HS-5 (cell line): Measurements from ENCODE around the gene KLF13.

Experiments
- DNase-seq: peaks from one replicate; pipeline ENCODE4 v3.0.0-alpha.2; 2012; ENCODE audit warnings: low read depth

Gene KLF13

DNA sequence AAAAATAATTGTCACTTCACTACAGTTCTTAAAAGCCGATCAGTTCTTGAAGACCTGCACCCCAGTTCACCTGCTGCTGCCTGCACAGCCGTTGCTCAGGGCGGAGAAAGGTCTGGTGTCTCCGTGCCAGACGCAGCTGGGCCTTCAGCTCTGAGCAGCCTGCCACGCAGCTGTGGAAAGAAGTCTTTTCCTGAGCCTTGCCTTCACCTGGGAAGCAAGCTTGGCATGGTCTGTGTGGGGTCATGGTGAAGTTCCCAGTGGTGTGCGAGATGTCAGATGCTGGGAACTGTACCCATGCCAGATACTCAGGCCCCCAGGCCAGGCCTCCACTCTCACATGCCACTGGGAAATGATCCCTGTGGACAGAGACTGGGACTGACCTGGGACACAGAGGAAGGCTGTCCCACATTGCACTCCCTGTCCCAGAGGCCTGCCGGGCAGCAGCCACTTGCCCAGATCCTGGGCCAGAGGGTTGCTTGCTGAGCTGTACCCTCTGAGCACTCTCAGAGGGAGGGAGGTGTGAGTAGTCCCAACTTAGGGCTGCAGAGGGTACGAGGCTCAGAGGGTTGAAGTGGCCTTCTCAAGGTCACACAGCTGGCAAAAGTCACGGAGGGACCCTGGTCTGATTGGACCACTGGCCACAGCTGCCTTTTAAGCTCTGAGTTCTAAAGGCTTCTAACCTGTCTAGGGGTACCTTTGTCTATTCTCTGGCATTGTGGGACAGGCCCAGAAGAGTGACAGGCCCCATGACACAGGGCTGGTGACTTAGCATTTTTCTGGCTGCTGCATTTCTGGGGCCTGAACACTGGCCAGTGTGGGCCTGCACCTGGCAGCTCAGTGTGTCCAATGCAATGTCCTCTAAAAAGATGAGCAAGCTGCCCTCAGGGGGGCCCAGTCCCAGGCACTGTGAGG lies 55.4 kb downstream of the KLF13 start:
- DNase-seq: no peak

DNA sequence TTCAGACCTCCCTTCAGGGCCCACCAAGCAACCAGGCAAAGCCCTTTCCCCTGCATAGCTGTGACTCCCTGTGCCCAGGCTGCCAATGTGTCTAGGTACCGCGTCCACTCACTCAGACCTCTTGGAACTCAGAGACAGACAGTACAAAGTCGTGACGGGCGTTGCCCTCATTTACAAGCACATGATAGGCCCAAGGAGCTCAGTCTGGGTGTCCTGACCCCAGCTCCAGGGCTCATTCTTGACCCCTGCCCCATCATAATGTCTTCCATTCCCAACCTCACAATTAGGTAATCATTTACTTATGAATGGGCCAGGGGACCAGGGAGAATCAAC lies 56.0 kb downstream of the KLF13 start:
- no peak for DNase-seq

DNA sequence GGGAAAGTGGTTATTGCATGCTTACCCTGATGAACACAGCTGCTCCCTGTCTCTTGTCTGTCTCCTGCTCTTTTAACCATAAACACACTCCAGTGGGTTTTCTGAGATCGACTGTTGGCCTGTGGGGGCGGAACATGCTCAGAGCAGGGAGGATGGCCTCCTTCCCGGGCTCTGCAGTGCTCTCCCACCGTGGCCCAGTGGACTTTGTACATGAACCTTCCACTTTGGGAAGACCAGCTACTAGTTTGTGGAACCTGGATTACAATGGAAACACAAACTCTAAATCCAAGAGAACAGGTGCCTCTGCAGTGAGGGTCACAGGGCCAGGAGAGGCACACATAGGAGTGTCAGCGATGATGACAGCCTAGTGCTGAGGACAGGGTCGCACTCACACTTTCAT lies 56.5 kb downstream of the KLF13 start:
- no peak for DNase-seq

DNA sequence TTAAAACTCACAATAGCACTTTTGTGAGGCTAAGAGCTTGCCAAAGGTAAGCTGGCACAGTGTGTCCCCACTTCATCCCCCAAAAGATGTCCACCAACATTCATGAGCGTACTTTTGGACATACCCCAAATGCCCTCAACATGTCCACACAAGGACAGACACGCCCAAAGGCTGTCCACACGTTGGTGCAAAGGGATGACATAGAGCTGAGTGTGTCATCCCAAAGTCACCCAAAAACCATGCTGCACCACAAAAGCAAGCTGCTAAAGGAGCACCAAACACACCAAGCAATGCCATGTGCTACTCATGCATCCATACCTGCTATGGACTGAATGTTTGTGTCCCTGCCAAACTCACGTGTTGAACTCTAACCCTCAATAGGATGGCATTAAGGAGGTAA lies 57.9 kb downstream of the KLF13 start:
- no peak for DNase-seq

DNA sequence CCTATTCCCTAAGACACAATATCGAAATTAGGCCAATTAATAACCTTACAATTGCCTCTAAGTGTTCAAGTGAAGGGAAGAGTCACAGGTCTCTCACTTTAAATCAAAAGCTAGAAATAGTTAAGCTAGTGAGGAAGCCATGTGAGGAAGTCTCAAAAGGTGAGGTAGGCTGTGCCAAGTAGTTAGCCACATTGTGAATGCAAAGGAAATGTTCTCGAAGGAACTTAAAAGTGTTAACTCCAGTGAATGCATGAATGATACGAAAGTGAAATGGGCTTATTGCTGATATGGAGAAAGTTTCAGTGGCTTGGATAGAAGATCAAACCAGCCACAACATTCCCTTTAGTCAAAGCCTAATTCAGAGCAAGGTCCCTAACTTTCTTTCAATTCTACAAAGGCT lies 59.1 kb downstream of the KLF13 start:
- no peak for DNase-seq

DNA sequence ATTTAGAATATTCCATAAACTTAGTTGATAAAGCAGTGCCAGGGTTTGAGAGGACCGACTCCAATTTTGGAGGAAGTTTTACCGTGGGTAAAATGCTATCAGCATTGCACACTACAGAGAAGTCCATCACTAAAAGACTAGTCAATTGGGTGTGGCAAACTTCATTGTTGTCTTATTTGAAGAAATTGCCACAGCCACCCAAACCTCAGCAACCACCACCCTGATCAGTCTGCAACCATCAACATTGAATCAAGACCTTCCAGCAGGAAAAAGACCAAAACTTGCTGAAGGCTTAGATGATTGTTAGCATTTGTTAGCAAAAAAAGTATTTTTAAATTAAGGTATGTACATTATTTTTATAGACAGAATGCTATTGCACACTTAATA lies 60.5 kb downstream of the KLF13 start:
- no peak for DNase-seq

DNA sequence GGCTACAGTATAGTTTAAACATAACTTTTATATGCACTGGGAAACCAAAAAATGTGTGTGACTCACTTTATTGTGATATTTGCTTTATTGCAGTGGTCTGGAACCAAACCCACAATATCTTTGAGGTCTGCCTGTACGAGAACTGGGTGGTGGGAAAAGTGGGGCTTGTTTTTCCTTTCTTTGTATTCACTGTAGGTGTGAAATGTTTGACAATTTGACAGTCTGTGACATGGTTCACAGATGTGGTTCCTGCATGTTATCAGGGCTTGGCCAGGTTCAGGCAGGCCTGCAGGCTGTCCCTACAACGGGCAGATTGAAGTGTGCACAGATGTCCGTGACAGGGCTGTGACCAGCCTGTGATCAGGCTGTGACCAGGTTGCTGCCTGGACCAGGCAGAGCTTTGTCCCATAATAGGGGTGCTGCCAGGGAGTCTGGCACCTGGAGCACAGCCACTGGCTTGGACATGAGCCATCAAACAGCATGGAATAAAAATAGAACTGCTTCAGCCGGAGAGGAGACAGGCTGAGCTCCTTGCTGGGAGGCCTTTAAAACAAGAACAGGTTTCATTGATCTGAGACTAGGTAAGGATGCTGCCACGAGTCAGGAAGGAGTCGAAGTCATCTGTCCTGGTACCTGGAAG lies 61.0 kb downstream of the KLF13 start:
- no peak for DNase-seq

DNA sequence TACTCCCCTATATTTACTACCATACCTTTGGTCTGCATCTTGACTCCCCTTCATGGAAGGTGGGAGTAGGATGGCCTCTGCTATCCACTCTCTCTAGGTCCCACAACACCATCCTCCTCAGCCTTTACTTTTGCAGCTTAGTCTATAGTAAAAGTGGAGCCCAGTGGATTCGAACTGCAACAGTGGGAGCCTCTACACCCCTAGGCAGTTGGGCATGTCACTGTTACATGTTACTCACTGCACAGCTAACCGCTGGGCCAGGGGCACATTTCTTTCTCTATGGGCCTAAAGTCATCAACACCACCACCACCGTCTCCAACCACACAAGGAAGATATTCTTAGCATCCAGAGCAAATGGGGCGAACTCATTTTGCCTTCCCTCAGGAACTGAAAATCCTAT lies 62.9 kb downstream of the KLF13 start:
- no peak for DNase-seq

DNA sequence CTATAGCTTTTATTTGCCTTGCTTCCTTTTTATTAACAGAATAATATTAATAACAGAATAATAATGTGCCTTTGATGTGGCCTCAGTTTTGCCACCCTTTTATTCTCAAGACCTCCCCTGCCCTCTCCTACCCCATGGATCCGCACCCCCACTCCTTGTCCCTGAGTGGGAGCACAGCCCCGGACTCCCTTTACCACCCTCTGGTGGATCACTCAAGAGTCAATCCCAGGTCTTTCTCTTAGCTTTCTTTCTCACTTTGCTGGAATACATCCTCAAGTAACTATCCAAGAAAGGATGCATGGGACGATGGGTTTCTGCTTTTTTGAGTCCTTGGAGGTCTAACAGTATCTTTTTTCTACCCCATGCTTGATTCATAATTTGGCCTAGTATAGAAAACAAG lies 63.4 kb downstream of the KLF13 start:
- no peak for DNase-seq

DNA sequence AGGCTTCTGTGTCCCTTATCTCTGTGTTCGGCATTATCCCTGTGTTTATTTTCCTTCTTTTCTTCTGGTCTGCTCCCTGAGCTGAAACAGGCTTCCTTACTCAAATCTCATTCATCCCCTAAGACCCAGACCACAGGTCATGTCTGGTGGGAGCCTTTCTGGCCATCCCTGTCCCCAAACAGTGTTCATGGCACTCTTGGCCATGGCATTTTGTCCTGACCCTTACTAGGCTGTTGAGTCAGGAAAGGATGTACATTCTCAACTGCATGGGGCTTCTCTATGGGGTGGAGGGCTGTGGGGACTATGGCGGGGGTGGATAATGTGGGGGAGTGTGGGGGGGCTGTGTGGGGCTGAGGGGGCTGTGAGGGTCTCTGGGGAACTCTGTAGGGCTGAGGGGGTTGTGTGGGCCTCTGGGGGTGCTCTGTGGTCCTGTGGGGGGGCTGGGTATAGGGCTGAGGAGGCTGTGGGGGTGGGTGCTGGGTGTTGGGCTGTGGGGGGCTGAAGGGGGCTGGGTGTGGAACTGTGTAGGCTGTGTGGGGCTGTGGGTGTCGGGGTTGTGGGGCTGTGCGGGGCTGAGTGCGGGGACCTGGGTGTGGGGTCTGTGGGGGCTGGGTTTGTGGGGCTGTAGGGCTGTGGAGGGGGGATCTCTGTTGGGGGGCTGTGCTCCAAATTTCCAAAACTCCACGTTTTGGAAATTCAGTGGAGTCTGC lies 64.3 kb downstream of the KLF13 start:
- DNase-seq: no peak

DNA sequence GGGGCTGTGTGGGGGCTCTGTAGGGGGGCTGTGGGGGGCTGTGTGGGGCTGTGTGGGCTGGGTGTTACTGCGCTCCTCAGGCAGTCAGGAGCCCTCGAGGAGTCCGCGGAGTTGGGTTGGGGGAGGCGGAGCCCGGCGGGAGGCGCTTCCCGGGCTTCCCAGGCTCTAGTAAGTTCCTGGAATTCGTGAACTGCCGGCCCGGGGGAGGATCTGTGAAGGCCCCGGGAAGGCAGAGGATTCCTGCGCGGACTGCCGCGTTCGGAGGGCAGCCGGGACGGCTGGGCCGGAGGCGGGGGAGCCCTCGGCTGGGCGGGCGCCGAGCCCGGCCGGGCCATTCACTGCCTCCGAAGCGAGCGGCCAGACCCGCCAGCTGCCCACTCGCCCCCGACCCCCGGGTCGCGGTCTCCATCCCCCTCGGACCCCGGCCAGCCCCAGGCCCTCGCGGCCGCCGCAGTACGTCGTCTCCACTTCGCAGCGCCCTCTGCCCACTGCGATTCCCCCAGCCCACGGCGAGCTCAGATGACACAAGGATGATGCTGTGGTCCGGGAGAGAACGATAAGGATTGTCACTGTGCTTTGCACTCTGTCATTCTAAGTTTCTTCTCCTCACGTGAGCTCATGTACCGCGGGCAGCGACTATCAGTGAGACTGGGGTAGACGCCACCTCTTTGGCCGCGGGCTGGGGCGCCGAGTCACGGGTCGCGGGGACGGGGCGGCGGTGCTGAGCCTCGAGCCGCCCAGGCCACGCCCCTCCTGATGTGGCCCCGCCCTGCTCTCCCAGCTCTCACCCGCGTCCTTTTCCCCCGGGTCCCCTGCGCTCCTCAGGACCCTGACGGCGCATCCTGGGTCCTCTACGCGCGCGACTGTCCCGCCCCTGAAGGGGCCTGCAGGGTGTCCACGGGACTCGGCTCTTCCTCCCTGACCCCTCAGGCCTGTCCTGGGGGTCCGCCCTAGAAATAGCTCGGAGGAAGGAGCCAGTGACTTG lies 65.3 kb downstream of the KLF13 start:
- DNase-seq: peak; percentile 24

DNA sequence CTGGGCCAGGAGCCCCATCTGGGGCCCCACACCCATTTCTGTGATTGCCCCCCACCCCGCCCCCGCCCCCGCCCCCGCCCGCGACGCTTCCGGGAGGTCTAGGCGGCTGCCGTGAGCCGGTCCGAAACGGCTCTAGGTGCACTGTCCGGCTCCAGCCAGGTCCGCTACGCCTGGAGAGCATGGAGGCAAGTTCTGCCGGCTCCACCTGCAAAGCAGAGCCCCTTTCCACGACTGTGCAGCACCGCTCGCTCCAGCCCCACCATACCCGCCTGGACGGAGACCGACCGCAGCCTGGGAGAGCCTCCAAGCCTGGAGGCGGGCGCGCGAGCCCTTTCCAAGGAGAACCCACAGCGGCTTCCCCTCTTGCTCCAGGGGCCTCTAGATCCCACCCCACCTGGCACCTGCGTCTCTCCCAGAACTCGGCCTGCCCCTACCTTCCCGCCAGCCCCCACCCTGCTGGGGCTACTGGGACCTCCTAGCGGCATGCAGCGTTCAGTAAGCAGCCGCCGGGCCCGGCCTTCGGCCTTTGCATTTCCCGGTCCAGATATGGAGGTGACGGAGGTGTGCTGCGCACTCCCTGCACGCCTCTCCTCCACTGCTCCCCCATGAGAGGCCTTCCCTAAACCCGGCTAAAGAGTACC lies 66.2 kb downstream of the KLF13 start:
- no peak for DNase-seq

DNA sequence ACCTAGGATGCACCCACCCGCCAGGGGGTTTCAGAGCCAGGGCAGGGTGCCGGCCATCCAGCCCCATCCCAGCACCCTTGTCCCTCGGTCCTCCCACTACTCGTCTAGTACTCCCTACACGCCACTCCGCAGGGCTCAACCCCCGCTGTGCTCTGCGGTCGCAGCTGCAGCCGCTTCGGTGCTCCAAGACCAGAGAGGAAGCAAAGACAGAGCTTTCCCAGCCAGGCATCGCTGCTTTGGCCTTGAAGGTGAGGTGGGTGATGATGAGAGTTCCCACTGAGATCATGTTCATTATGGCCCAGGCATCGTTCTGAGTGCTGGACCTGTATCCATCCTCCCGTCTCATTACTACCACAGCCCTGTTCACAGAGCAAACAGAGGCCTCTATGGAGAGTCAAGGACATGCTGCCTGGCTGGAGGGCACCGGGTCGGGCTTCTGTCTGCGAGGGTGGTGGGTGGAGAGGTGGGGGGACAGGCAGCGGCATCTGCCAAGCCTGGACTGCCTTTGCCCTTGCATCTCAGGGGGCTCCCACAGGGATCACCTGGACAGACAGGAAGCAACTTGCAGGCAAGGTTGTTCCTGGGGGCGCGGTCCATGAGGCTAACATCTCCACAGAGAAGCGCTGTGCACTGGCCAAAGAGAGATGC lies 66.9 kb downstream of the KLF13 start:
- no peak for DNase-seq

DNA sequence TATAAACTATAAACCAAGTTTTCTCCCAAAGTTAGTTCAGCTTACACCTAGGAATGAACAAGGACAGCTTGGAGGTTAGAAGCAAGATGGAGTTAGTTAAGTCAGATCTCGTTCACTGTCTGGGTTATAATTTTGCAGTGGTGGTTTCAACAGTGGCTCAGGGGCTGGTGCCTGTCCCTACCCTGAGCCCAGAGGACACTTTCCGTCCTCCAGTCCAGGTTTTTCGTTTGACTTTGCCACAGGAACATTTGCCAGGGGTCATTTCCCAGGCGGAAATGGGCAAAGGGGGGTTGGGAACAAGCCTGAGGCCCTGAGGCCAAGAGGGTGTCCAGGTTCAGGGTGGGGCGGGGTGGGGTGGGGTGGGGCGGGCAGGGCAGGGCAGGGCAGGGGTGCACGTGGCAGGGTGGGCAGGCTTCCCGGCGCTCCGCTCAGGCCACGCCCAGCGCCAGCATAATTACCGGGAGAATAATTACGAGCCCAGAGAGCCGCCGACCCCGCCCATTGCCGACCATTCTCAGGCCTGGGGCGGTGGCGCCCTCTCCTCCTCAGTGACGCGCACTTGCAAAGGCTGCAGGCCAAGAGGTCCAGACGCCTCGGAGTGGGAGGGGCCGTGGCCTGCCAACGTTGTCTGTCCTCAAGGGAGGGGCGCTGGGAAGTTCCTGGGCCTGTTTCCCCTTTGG lies 70.4 kb downstream of the KLF13 start:
- no peak for DNase-seq

DNA sequence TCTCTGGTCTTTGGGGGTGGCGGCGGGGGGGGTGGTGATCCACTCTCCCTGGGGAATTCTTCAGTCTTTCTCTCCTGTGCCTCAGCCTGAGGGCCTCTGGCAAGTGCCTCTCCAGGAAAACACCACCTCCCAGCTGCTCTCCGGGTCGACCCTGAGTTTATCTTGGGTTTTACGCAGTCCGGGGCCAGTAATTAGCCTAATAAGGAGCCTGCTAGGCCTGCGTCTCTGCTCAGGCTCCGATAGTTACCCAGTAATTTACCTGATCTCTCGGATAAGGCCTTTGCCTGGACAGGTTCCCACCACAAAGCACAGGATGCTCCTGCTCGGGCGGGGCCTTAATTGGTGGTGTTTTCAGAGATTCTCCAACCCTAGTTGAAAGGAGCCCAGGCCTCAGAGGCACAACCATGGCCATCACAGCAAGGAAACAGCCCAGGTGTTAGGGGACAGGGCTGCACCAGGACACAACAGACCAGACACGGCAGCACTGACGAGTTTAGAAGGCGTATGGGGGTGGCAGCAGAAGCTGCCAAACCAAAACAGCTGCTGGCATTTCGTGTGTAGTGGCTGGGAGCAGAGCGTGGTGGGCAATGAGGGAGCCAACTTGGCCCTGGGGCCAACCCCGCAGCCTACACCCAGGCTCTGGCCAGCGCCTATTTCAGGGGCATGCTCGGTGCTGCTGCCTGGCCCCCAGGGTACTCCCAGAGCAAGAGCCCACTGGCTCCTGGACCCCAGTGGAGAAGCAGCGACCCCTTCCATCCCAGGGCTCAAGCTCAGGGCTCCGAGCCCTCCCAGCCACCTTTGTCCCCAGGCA lies 71.4 kb downstream of the KLF13 start:
- no peak for DNase-seq

DNA sequence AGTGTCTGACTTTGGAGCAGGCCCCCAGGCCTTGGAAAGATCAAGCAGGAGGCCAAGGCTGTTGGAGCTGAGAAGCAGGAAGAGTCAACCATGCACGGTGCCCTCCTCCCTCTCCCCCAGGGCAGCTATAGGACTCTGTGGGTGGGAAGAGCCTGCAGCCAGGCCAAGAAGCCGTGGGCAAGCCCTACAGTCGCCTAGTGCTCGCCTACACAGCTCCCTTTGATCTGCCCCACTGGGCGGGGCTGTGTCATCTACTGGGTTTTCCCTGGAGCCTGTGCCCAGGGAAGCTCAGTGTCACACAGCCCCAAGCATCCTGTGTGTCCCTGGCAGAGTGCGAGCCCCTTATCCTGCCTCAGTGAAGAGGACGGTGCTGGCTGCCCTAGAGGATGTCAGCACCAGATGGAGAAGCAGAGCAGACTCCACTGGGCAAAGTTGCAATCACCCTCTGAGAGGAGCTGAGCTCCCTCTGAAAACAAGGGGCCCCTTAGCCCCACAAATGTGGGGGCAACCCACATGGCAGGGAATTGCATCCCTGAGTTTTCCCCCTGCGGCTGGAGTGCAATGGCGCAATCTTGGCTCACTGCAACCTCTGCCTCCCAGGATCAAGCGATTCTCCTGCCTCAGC lies 72.2 kb downstream of the KLF13 start:
- no peak for DNase-seq

DNA sequence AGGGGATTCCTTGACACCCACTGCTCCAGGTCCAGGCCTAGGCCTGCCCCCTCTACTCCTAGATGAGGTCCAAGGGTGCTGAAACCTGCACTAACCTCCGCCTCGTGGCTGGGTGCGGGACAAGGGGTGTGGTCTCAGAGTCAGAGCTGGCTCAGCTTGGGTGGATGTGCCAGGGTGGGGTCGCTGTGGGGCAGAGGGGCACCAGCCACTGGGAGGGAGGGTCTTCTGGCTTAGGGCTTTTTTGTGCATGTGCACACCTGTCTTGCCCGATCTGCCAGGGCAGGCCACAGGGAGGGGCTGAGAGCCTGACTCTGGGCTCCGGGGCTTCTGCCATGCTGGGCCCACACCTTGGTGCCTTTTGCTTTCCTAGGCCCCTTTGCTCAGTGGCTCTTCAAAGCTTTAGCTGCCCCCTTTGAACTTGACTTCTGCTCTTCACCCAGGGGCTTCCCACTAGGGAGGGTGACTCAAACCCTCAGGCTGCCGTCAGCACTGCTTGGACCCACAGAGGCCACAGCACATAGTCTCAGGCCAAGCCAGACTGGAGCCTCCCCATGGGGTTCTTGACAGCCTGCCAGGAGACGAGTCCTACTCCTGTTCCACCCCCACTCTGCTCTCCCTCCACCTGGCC lies 73.0 kb downstream of the KLF13 start:
- no peak for DNase-seq

DNA sequence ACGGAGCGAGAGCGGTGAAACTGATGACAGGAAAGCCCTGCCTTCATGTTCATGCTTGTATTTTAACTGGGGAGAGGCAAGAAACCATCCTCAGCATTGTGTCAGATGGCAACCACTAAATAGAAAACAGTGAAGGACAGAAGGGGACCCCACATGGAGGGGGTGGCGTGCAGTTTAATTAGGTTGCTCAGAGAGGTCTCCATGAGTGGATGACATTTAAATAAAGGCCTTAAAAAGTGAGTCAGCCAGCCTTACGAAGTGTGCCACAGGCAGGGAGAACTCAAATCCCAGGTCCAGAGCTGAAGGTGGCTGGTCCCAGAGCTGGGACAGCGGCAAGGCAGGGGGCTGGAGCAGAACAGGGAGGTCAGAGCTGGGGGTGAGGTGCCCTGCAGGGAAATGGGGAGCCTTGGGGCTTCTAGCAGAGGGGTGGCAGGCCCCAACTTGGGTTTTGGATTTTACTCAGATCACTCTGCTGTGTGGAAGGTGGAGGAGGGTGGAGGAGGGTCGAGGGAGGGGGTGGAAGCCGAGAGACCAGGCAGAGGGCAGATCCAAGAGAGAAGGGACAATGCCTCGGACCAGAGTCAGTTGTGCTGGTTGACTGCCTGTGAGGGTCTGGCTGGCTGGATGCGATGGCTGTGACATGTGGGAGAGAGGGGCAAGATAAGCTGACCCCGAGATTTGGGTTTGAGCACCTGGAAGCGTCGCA lies 73.7 kb downstream of the KLF13 start:
- DNase-seq: no peak
